Loucy (cell line): ENCODE data around the gene TSPAN17.

Source experiments
- H2AFZ ChIP-seq: fragments of 200-600 bp; sonication (generic); 2 replicates; pipeline ENCODE4 v1.6.0; 2016; ENCODE audit warnings: antibody characterized with exemption, mild to moderate bottlenecking, low read length, moderate library complexity
- H3F3A ChIP-seq: fragments of 200-600 bp; 2 replicates; pipeline ENCODE4 v1.6.0; 2016; ENCODE audit warnings: antibody characterized with exemption, low read depth, mild to moderate bottlenecking
- H3K27me3 ChIP-seq: fragments of 200-600 bp; sonication (generic); 2 replicates; pipeline ENCODE4 v1.6.1; 2014; ENCODE audit warnings: low read length, mild to moderate bottlenecking; ENCODE audit not compliant: insufficient read depth, poor library complexity, severe bottlenecking
- H3K36me3 ChIP-seq: fragments of 200-600 bp; sonication (generic); 2 replicates; pipeline ENCODE4 v1.6.1; 2016; ENCODE audit warnings: low read length; ENCODE audit not compliant: insufficient read depth
- H3K4me1 ChIP-seq: fragments of 200-600 bp; sonication (generic); 2 replicates; pipeline ENCODE4 v1.5.1; 2014; ENCODE audit warnings: low read length, mild to moderate bottlenecking; ENCODE audit not compliant: insufficient read depth, poor library complexity, severe bottlenecking
- H3K4me2 ChIP-seq: fragments of 200-600 bp; sonication (generic); 2 replicates; pipeline ENCODE4 v1.6.0; 2014; ENCODE audit warnings: antibody characterized with exemption, low read length, low read depth, mild to moderate bottlenecking; ENCODE audit not compliant: poor library complexity, severe bottlenecking
- H3K4me3 ChIP-seq: fragments of 200-600 bp; sonication (generic); 2 replicates; pipeline ENCODE4 v1.5.1; 2014; ENCODE audit warnings: low read length, mild to moderate bottlenecking, mixed read lengths; ENCODE audit not compliant: poor library complexity, severe bottlenecking
- H3K79me2 ChIP-seq: fragments of 200-600 bp; sonication (generic); 2 replicates; pipeline ENCODE4 v1.6.1; 2014; ENCODE audit warnings: low read length; ENCODE audit not compliant: insufficient read depth
- H3K9ac ChIP-seq: fragments of 200-600 bp; sonication (generic); 2 replicates; pipeline ENCODE4 v1.6.0; 2014; ENCODE audit warnings: mild to moderate bottlenecking, low read depth, low read length, moderate library complexity; ENCODE audit not compliant: poor library complexity, severe bottlenecking
- H3K9me2 ChIP-seq: fragments of 200-600 bp; sonication (generic); replicated peaks from 2 replicates; pipeline ENCODE4 v1.6.1; 2016; ENCODE audit warnings: low read depth, low read length, mixed read lengths
- H3K9me3 ChIP-seq: fragments of 200-600 bp; sonication (generic); 2 replicates; pipeline ENCODE4 v1.6.1; 2014; ENCODE audit warnings: mild to moderate bottlenecking, antibody characterized with exemption, low read length, low read depth; ENCODE audit not compliant: insufficient read depth
- H4K20me1 ChIP-seq: fragments of 200-600 bp; sonication (generic); 2 replicates; pipeline ENCODE4 v1.6.0; 2014; ENCODE audit warnings: antibody characterized with exemption, low read length, mild to moderate bottlenecking; ENCODE audit not compliant: insufficient read depth, poor library complexity, severe bottlenecking
- CTCF ChIP-seq: fragments of 200-600 bp; sonication (generic); conservative IDR thresholded peaks from 2 replicates; pipeline ENCODE4 v1.5.1; 2014; ENCODE audit warnings: mild to moderate bottlenecking, antibody characterized with exemption, low read length
- EZH2phosphoT487 ChIP-seq: fragments of 200-600 bp; IDR thresholded peaks from 2 replicates; pipeline ENCODE4 v1.6.1; 2018; ENCODE audit warnings: antibody characterized with exemption, mild to moderate bottlenecking, moderate library complexity, borderline replicate concordance

The TSPAN17 gene

GRCh38 chr5:176603091-176603490 is 44.2 kb upstream of the TSPAN17 start:
- Histone ChIP-seq H3K4me3 (no peak overlapping the region), H3K9me3 (no peaks in the 10 kb centered on the region), H3K27me3 (no peaks in the 10 kb centered on the region), H3K36me3 (no peaks in the 10 kb centered on the region), H4K20me1 (no peaks in the 10 kb centered on the region), H3K9me2 (no peaks in the 10 kb centered on the region), H3F3A (no peaks in the 10 kb centered on the region), H2AFZ (no peak overlapping the region), H3K4me1 (no peaks in the 10 kb centered on the region), H3K79me2 (no peaks in the 10 kb centered on the region), H3K9ac (no peak overlapping the region), H3K4me2 (no peak overlapping the region)
- TF ChIP-seq EZH2phosphoT487 (no peak), CTCF (no peak)

GRCh38 chr5:176606032-176606431 is 41.3 kb upstream of the TSPAN17 start:
- no peaks in the 10 kb centered on the region for H3K79me2 ChIP-seq
- no peaks in the 10 kb centered on the region for H3F3A ChIP-seq
- H3K4me1 ChIP-seq, result no peaks in the 10 kb centered on the region
- H4K20me1 ChIP-seq, result no peaks in the 10 kb centered on the region
- no peak overlapping the region for H2AFZ ChIP-seq
- no peaks in the 10 kb centered on the region for H3K27me3 ChIP-seq
- H3K9me3 ChIP-seq, result no peaks in the 10 kb centered on the region
- H3K4me2 ChIP-seq, result no peak overlapping the region
- no peak overlapping the region for H3K4me3 ChIP-seq
- no peak for TF ChIP-seq CTCF
- TF ChIP-seq EZH2phosphoT487, result no peak
- no peaks in the 10 kb centered on the region for H3K9me2 ChIP-seq
- H3K36me3 ChIP-seq, result no peaks in the 10 kb centered on the region
- no peak overlapping the region for H3K9ac ChIP-seq

GRCh38 chr5:176606875-176607274 is 40.4 kb upstream of the TSPAN17 start:
- Histone ChIP-seq H3K27me3 (no peaks in the 10 kb centered on the region), H4K20me1 (no peaks in the 10 kb centered on the region), H3K9ac (no peak overlapping the region), H3K9me3 (no peaks in the 10 kb centered on the region), H2AFZ (no peak overlapping the region), H3K36me3 (no peaks in the 10 kb centered on the region), H3K4me2 (no peak overlapping the region), H3F3A (no peaks in the 10 kb centered on the region), H3K79me2 (no peaks in the 10 kb centered on the region), H3K4me1 (no peaks in the 10 kb centered on the region), H3K4me3 (no peak overlapping the region), H3K9me2 (no peaks in the 10 kb centered on the region)
- TF ChIP-seq EZH2phosphoT487 (no peak), CTCF (no peak)
